Spleen (tissue), 11 donors: ENCODE results near the gene USP20. TPM values are rescaled to one million over a fixed set of nuclear protein-coding genes. Genes with fewer than 3 reads are reported as not detected.

ENCODE experiments used
- DNase-seq: peaks from one replicate; pipeline ENCODE4 v3.0.0-alpha.2; 2020
- H3K27ac ChIP-seq, 8 donors: fragments of 200-600 bp; sonication (generic) in 7 of 8; 1 replicate in 4 of 8; 2 replicates in 4 of 8; pipeline versions ENCODE4 v1.5.0 to v1.8.0; 2016 to 2021; ENCODE audit warnings: inconsistent platforms in 4 of 8, mild to moderate bottlenecking in 4 of 8, moderate library complexity in 1 of 8
- H3K27me3 ChIP-seq, 7 donors: fragments of 200-600 bp; sonication (generic) in 6 of 7; replicated peaks in 1 of 7; 1 replicate in 4 of 7; 2 replicates in 3 of 7; pipeline versions ENCODE4 v1.5.0 to v1.8.0; 2016 to 2021; ENCODE audit warnings: inconsistent platforms in 3 of 7, mild to moderate bottlenecking in 1 of 7
- H3K36me3 ChIP-seq, 6 donors: fragments of 200-600 bp; sonication (generic) in 5 of 6; 1 replicate in 4 of 6; 2 replicates in 2 of 6; pipeline versions ENCODE4 v1.5.0 to v1.8.0; 2016 to 2021; ENCODE audit warnings: inconsistent platforms in 2 of 6
- H3K4me1 ChIP-seq, 6 donors: fragments of 200-600 bp; sonication (generic) in 5 of 6; 1 replicate in 3 of 6; 2 replicates in 3 of 6; pipeline versions ENCODE4 v1.5.0 to v1.8.0; 2016 to 2021; ENCODE audit warnings: inconsistent platforms in 3 of 6
- H3K4me3 ChIP-seq, 8 donors: fragments of 200-600 bp; sonication (generic) in 7 of 8; 1 replicate in 4 of 8; 2 replicates in 4 of 8; pipeline versions ENCODE4 v1.5.0 to v1.8.0; 2016 to 2021; ENCODE audit warnings: inconsistent platforms in 4 of 8, mild to moderate bottlenecking in 4 of 8, moderate library complexity in 2 of 8
- H3K9me3 ChIP-seq, 8 donors: fragments of 200-600 bp; sonication (generic) in 7 of 8; 1 replicate in 4 of 8; 2 replicates in 4 of 8; pipeline versions ENCODE4 v1.5.0 to v1.8.0; 2016 to 2021; ENCODE audit warnings: inconsistent platforms in 4 of 8
- CTCF ChIP-seq, 11 experiments: fragments of 200-600 bp in 7 of 11; fragments of 450-650 bp in 4 of 11; sonication (generic) in 4 of 11; IDR thresholded peaks in 8 of 11; conservative IDR thresholded peaks in 3 of 11; 1 replicate in 7 of 11; 2 replicates in 4 of 11; pipeline versions ENCODE4 v1.4.0 to v1.8.0; 2016 to 2021; ENCODE audit warnings: antibody characterized with exemption in 11 of 11, inconsistent platforms in 4 of 11, mild to moderate bottlenecking in 1 of 11
- POLR2A ChIP-seq, 3 donors: fragments of 450-650 bp; IDR thresholded peaks; one replicate each; pipeline ENCODE4 v1.5.1; 2017; ENCODE audit warnings: antibody characterized with exemption in 3 of 3, mild to moderate bottlenecking in 1 of 3
- POLR2AphosphoS5 ChIP-seq, 3 donors: sonication (generic); formaldehyde crosslinking; IDR thresholded peaks; one replicate each; pipeline ENCODE4 v1.5.1; 2017; ENCODE audit warnings: antibody characterized with exemption in 3 of 3
- WGBS, 5 donors: extraction: QIAGEN DNeasy Blood & Tissue Kit in 3 of 5; methylation state at CpG; one replicate each; pipeline versions ENCODE4 v1.1.5 to v1.1.7; 2013 to 2018; 5-methylcytosine and 5-hydroxymethylcytosine counted together
- intact Hi-C: fragments of 100-400 bp; cut with DNase I; formaldehyde crosslinking; loops from one replicate; pipeline ENCODE4 v1.15.0; 2023; ENCODE audit warnings: low total_unique reads
- polyA plus RNA-seq, 3 donors: library from polyadenylated mRNA; stranded (reverse); fragments of 200-250 nt; gene quantifications; one replicate each; pipeline ENCODE4 v1.2.1, GENCODE V29; 2013
- total RNA-seq, 7 donors: library from RNA; depleted of rRNA in 3 of 7; stranded (reverse); fragments of >200 nt in 3 of 7; fragmentation: NEBNext Ultra II Directional in 4 of 7; extraction: Animal tissue kit (Norgen Biotek cat#: 25700) in 4 of 7; gene quantifications; one replicate each; pipeline versions ENCODE4 v1.1.0 to v1.2.1, GENCODE V29; 2016 to 2021
- donor health status: healthy with polysubstance abuse.
- donor health status: DM: no; HTN: no; CAD: no; lungs with moderate emphysema.
- donor health status: DM: no; HTN: no; CAD: no.
- donor health status: Bipolar disorder and iron deficiency.
- donor health status: healthy.
- donor health status: DM: no; HTN: no; CAD: no.
- donor health status: DM: yes; HTN: yes; CAD: no.

Gene USP20
- total and polyA plus RNA-seq, 10 donors: 29.7 to 83.7 (median 41.3) TPM

GRCh38 chr9:129897263-129897662, 62.0 kb downstream of the USP20 start:
- intact Hi-C loops: no loop called here
- Histone ChIP-seq H3K27me3 (no peaks in the 10 kb centered on the region), H3K4me3 (no peak overlapping the region), H3K36me3 (peaks cover 4 to 90% (median 48%) of the 10 kb centered on the region in 6 donors), H3K27ac (peak overlapping the region in 1 of 8 donors; percentile 93), H3K4me1 (peaks cover 0 to 95% (median 34%) of the 10 kb centered on the region in 6 donors), H3K9me3 (no peaks in the 10 kb centered on the region)
- WGBS, 5 donors: 91 to 96% (median 94%) methylated on average over 6 of the region's 6 CpGs
- TF ChIP-seq CTCF (IDR thresholded peaks at IDR 0.05 in 8 of 11, conservative IDR thresholded peaks at IDR 0.05 in 3 of 11): no peak
- TF ChIP-seq POLR2A (IDR thresholded peaks at IDR 0.05): no peak
- no peak for TF ChIP-seq POLR2AphosphoS5 (IDR thresholded peaks at IDR 0.05)
- DNase-seq: no peak

- no peaks in the 10 kb centered on the region for H3K9me3 ChIP-seq
- H3K27me3 ChIP-seq: no peaks in the 10 kb centered on the region
- no peak overlapping the region for H3K4me3 ChIP-seq
- TF ChIP-seq POLR2AphosphoS5 (IDR thresholded peaks at IDR 0.05) (no peak), CTCF (IDR thresholded peaks at IDR 0.05 in 8 of 11, conservative IDR thresholded peaks at IDR 0.05 in 3 of 11) (no peak), POLR2A (IDR thresholded peaks at IDR 0.05) (no peak)
- H3K36me3 ChIP-seq: peaks cover 4 to 94% (median 56%) of the 10 kb centered on the region in 6 donors
- H3K27ac ChIP-seq: peak overlapping the region in 4 of 8 donors; percentile 13 to 21 (median 20)
- peaks cover 0 to 91% (median 26%) of the 10 kb centered on the region in 6 donors for H3K4me1 ChIP-seq
- intact Hi-C loops: no loop called here
- no peak for DNase-seq
- 75 to 88% (median 78%) methylated on average over 8 of the region's 8 CpGs for WGBS, 5 donors
Measured at GRCh38 chr9:129898185-129898584, 62.9 kb downstream of the USP20 start.

- Histone ChIP-seq H3K4me1 (peaks cover 0 to 77% (median 19%) of the 10 kb centered on the region in 6 donors), H3K27me3 (no peaks in the 10 kb centered on the region), H3K9me3 (no peaks in the 10 kb centered on the region), H3K27ac (peak overlapping the region in 3 of 8 donors; percentile 63 to 75 (median 72)), H3K4me3 (no peak overlapping the region), H3K36me3 (peaks cover 4 to 100% (median 66%) of the 10 kb centered on the region in 6 donors)
- no peak for TF ChIP-seq CTCF (IDR thresholded peaks at IDR 0.05 in 8 of 11, conservative IDR thresholded peaks at IDR 0.05 in 3 of 11)
- no peak for TF ChIP-seq POLR2AphosphoS5 (IDR thresholded peaks at IDR 0.05)
- TF ChIP-seq POLR2A (IDR thresholded peaks at IDR 0.05): no peak
- intact Hi-C loops: no loop called here
- WGBS, 5 donors: 61 to 74% (median 69%) methylated on average over 2 of the region's 2 CpGs
- DNase-seq: no peak
Measured at GRCh38 chr9:129899620-129900019, 64.4 kb downstream of the USP20 start.

- WGBS, 5 donors: 82 to 91% (median 90%) methylated on average over 19 to 20 of the region's 20 CpGs
- H3K36me3 ChIP-seq: peaks cover 4 to 100% (median 69%) of the 10 kb centered on the region in 6 donors
- H3K9me3 ChIP-seq: no peaks in the 10 kb centered on the region
- peaks cover 0 to 69% (median 15%) of the 10 kb centered on the region in 6 donors for H3K4me1 ChIP-seq
- peak overlapping the region in 6 of 8 donors; percentile 40 to 75 (median 62) for H3K27ac ChIP-seq
- no peak overlapping the region for H3K4me3 ChIP-seq
- TF ChIP-seq POLR2AphosphoS5 (IDR thresholded peaks at IDR 0.05): peak in 1 of 3 donors; percentile 61
- TF ChIP-seq CTCF (IDR thresholded peaks at IDR 0.05 in 8 of 11, conservative IDR thresholded peaks at IDR 0.05 in 3 of 11): no peak
- intact Hi-C loops: no loop called here
- H3K27me3 ChIP-seq: no peaks in the 10 kb centered on the region
- DNase-seq: no peak
Measured at GRCh38 chr9:129900263-129901027, 65.2 kb downstream of the USP20 start.
